Liver (tissue), 2 donors: ENCODE data around the gene PRMT7.

ENCODE experiments used
- GABPA ChIP-seq, 2 donors: IDR thresholded peaks in 1 of 2; conservative IDR thresholded peaks in 1 of 2; 2 replicates each; pipeline ENCODE4 v1.6.1; 2016; ENCODE audit warnings: antibody characterized with exemption in 2 of 2, mild to moderate bottlenecking in 1 of 2, moderate library complexity in 1 of 2
- MAX ChIP-seq: IDR thresholded peaks from 2 replicates; pipeline ENCODE4 v1.6.1; 2016; ENCODE audit warnings: antibody characterized with exemption
- donor health status: healthy.

GRCh38 chr16:68383858-68384257, 73.0 kb downstream of the PRMT7 start:
- no peak for TF ChIP-seq MAX
- TF ChIP-seq GABPA (IDR thresholded peaks at IDR 0.05 in 1 of 2, conservative IDR thresholded peaks at IDR 0.05 in 1 of 2), result no peak
